Muscle layer of duodenum (tissue), 2 donors: ENCODE results near the gene GLCE.

ENCODE experiments used
- H3K27ac ChIP-seq: one replicate; pipeline ENCODE4 v1.7.0; 2013; ENCODE audit warnings: mild to moderate bottlenecking, low read length
- H3K27me3 ChIP-seq: one replicate; pipeline ENCODE4 v1.7.0; 2013; ENCODE audit warnings: low read depth, mild to moderate bottlenecking, control low read depth, low read length
- H3K36me3 ChIP-seq, 2 donors: one replicate each; pipeline ENCODE4 v1.7.0; 2013; ENCODE audit warnings: low read length in 2 of 2, control low read depth in 1 of 2, mild to moderate bottlenecking in 1 of 2; ENCODE audit not compliant: insufficient read depth in 2 of 2, control insufficient read depth in 1 of 2
- H3K4me1 ChIP-seq, 2 donors: one replicate each; pipeline ENCODE4 v1.7.0; 2013; ENCODE audit warnings: low read length in 2 of 2, mild to moderate bottlenecking in 2 of 2, control low read depth in 1 of 2, moderate library complexity in 1 of 2; ENCODE audit not compliant: insufficient read depth in 2 of 2, control insufficient read depth in 1 of 2
- H3K4me3 ChIP-seq, 2 donors: one replicate each; pipeline ENCODE4 v1.7.0; 2013; ENCODE audit warnings: low read length in 2 of 2, low read depth in 1 of 2, mild to moderate bottlenecking in 1 of 2
- H3K9me3 ChIP-seq, 2 donors: one replicate each; pipeline ENCODE4 v1.7.0; 2013; ENCODE audit warnings: low read length in 2 of 2, control low read depth in 1 of 2, mild to moderate bottlenecking in 1 of 2; ENCODE audit not compliant: control insufficient read depth in 1 of 2
- donor health status: healthy.

Gene GLCE

GRCh38 chr15:69316291-69316690 lies 155.9 kb downstream of the GLCE start:
- H3K27ac ChIP-seq: no peak overlapping the region
- no peaks in the 10 kb centered on the region for H3K36me3 ChIP-seq
- no peaks in the 10 kb centered on the region for H3K4me1 ChIP-seq
- H3K9me3 ChIP-seq: no peaks in the 10 kb centered on the region
- no peaks in the 10 kb centered on the region for H3K27me3 ChIP-seq
- no peak overlapping the region for H3K4me3 ChIP-seq

DNA sequence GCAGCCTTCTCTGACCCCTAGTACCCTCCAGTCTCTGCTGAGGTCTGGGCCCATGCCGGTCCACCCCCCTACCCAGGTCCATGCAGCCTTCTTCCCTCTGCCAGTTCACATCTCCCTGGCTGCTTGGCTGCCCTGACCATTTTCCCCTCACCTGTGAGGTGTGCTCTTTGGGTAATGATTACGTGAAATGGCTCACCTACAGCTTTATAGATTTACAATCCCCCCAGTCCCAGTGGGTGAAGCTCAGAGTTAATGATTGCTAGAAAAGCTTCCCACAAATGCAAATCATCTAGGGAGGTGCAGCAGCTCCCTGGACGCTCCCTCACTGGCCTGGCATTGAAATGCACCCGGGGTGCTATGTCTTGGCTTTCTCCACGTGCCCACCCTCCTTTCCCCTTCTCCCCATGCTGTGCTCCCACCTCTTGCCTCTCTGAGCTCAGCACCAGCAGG lies 157.0 kb downstream of the GLCE start:
- Histone ChIP-seq H3K36me3 (no peaks in the 10 kb centered on the region), H3K9me3 (no peaks in the 10 kb centered on the region), H3K27ac (no peak overlapping the region), H3K27me3 (no peaks in the 10 kb centered on the region), H3K4me1 (no peaks in the 10 kb centered on the region), H3K4me3 (no peak overlapping the region)

DNA sequence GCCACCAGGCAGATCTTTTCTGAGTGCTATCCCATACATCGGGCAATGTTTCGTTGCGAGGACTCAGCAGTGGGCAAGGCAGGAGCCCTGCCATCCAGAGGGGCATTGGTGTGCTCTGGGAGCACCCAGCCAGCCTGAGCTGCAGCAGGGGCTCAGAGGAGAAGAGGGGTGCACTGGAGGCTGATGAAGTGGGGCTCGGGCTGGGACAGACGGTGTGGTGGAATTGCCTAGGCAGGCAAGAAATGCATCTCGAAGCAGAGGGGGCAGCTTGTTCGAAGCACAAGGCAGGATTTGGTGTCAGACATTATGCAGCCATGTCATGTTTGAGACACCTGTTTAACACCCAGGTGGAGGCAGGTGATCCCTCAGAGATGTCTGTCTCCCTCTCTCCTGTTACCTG lies 157.6 kb downstream of the GLCE start:
- Histone ChIP-seq H3K36me3 (no peaks in the 10 kb centered on the region), H3K27ac (no peak overlapping the region), H3K9me3 (no peaks in the 10 kb centered on the region), H3K27me3 (no peaks in the 10 kb centered on the region), H3K4me1 (no peaks in the 10 kb centered on the region), H3K4me3 (no peak overlapping the region)

DNA sequence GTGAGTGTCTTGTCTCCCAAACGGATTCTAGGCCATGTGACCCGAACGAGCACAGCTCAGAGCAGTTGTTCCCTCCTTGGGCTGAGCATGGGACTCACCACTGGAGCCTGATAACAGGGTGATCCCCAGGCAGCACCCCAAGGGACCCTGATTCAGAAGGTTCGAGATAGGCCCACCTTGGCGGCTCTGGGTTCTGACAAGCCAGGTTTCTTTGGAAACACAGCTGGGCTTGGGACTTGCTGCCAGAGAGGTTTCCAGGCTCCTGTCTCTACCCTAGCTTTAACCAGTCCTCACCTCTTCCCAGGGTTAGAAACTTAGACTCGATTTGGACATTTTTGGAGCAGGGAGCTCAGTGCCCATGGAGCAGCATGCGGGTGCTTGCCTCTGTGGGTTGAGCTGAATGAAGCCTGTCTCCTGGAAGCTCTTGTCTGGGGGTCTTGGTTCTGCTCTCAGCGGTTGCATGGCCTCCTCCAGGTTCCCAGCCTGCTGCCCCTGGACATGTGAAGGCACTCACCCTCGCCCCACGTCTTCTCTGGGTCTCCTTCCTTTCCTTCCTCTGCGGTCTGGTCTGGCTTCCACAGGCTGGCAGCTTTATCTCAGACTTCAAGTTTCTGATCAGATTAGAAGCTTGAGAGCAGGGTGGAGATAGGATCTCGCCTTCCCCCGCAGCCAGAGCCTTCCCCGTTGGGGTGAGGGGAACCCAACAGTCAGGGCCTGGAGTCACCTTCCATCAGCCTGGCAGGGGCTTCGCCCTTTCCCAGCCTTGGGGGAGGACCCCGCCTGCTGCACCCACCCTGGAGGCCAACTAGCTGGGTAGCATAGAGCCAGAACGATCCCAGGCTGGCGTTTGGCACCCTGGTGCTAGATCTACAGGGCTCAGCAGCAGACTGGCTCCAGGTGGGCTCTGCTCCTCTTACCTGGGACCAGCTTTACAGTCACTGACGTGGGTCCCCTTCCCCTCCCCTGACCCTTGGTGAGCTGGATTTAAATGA lies 159.2 kb downstream of the GLCE start:
- Histone ChIP-seq H3K4me1 (no peaks in the 10 kb centered on the region), H3K27ac (no peak overlapping the region), H3K4me3 (no peak overlapping the region), H3K27me3 (no peaks in the 10 kb centered on the region), H3K9me3 (no peaks in the 10 kb centered on the region), H3K36me3 (no peaks in the 10 kb centered on the region)

DNA sequence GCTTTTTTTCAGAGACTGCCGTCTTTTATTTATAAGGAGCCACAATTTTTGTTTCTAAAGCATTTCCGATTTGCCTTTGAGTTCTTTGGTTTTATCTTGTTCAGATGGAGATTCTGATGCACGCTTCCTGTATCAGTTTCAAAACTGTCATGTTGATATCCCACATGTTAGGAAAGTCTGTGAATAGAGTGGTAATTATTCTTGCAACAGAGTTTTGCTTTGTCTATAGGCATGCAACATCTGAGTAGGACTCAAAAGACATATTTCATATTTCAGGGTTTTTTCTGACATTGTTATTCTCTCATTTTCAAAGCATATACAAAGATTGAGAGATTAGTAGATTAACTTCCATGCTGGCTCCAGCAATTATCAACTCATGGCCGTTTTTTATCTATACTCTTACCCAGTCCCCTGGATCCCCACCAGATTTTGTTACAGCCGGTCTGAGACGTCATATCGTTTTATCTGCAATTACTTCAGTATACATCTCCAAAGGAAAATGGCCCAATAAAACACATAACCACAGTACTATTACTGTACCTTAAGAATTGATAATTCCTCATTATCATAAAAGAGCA lies 160.6 kb downstream of the GLCE start:
- no peaks in the 10 kb centered on the region for H3K4me1 ChIP-seq

More for the DNA sequence above, 160.6 kb downstream of the GLCE start:
- Histone ChIP-seq H3K36me3 (no peaks in the 10 kb centered on the region), H3K4me3 (no peak overlapping the region), H3K27me3 (no peaks in the 10 kb centered on the region), H3K27ac (no peak overlapping the region), H3K9me3 (no peaks in the 10 kb centered on the region)
